ENCODE results near the gene C16orf90.

C16orf90 gene

GRCh38 chr16:3461151-3461550, 34.1 kb downstream of the C16orf90 start:
- DNase-seq = no peak

DNA sequence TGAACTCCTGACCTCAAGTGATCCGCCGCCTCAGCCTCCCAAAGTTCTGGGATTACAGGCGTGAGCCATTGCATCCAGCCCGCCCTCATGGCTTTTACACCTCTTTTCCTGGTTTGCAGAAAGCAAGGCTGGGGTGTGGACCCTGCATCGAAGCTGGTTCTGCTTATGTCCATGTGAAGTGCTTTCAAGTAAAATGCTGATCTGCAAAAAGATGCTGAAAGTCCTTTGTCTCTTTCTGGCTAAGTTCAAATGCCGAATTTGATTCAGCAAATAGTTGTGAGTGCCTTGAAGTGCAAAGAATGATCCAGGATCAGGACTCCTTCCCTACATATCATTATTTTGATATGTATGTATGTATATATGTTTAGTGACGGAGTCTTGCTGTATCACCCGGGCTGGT, 34.7 kb downstream of the C16orf90 start:
- no peak for DNase-seq

DNA sequence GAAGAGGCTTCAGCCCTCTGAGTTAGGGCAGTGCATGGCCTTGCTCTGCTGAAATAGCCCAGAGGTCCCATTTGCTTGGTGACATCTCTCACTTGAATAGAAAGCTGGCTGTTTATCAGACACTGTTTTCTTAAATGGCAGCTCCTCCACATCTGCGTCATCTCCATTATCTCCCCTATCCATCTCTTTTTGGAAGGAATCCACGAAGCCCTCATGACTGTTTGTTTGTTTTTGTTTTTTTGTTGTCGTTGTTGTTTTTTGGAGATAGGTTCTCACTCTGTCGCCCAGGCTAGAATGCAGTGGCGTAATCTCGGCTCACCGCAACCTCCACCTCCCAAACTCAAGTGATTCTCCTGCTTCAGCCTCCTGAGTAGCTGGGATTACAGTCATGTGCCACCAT, 35.2 kb downstream of the C16orf90 start:
- DNase-seq = no peak

- no peak for DNase-seq
These were observed 35.7 kb downstream of the C16orf90 start for GRCh38 chr16:3459401-3460090.

- no peak for DNase-seq
These were observed 36.4 kb downstream of the C16orf90 start for GRCh38 chr16:3458852-3459361.

DNA sequence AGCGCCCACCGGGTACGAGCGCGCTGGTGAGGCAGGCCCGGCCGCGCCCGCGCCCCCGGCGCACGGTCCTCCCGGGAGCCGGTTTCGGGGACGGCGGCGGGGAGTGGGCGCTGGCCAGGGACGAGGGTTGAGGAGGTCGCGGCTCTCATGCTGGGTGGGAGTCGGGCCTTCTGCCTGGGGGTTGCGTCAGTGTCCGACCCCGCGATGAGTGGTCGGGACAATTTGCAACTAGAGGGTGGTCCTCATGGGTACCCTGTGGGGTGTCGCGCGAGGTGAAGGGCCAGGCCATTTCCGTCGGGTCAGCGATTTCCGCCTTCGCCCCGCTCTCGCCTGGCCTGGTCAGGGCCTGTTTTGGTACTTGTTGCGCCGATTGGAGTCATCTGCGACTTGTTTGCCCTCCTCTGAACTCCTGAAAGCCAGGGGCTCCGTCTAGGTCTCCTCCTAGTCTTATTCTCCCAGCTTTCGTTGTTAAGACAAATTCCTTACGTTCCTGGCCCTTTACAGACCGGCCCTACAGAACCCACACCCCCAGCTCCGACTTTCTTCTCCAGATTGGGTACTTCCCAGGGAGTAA, 36.9 kb downstream of the C16orf90 start:
- DNase-seq = no peak

DNA sequence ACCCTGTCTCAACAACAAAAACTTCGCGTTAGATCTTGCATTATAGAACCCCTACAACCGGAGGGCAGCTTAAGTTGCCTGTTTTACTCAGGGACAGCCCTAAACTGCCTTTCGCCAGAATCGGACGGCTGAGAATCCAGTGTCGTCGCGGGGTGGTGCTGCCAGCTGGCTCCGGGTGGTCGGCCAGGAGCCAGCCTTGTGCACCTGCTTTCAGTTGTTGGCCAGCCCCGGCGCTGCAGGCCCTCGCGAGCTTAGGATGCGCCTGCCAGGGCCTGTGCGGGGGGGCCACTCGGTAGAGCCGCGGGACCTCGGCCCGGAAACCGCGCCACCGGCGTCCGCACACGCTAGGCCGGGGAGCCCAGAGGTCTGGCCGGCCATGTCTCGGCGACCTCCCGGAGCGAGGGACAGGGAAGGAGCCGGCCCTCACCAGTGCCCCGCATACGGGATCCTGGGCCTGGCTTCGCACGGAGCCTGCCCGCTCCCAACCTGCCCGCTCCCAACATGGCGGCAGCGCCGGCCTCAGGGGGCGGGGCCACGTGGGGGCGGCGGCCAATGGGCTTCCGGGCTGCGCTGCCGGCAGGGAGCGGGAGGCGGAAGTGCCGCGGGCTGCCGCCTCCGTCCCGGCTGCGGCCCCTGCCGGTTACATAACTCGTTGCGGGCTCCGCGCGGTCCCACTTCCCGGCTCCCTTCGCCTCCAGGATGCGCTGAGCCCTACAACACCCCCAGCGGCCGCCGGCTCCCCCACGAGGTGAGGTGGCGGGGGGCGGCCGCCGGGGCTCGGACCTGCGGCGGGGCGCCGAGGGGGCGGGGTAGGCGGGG, 37.6 kb downstream of the C16orf90 start:
- peak; percentile 55 for DNase-seq

DNA sequence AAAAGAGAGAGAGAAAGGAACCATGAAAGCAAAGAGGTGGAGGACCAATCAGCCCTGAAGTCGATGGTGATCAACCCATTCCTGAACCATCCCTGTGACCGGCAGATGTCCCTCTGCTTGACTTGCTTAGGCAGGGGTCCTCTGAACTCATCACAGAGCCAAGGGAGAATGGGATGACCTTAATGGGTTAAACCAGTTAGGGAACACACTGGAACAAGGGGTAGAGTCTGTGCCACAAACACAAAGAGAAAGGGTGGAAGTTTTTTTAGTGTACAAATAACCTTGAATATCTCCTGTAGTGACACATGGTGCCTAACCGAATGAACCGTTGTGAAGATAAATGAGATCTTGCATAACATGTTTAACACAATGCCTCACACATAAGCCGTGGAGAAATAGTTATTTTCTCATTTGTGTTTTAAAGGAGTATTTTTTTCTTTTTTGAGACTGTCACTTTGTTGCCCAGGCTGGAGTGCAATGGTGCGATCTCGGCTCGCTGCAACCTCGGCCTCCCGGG, 40.6 kb downstream of the C16orf90 start:
- DNase-seq = no peak

DNA sequence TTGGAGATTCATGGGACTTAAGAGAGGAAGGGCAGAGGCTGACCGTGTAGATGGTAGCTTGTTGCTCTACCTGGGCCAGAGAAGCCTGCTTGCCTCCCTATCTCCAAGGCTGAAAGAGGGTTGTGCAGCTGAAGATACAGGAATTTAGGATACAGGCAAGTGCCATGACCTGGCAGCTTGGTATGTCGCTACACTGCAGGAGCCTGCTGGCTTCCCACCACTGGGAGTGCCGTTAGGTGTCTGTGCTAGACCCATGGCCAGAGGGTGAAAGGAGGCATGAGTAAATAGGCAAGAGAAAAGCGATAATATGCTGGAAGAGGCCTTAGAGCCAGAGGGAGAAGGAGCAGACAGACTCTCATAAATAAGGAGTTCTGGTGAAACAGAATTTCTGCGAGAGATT, 41.2 kb downstream of the C16orf90 start:
- no peak for DNase-seq

DNA sequence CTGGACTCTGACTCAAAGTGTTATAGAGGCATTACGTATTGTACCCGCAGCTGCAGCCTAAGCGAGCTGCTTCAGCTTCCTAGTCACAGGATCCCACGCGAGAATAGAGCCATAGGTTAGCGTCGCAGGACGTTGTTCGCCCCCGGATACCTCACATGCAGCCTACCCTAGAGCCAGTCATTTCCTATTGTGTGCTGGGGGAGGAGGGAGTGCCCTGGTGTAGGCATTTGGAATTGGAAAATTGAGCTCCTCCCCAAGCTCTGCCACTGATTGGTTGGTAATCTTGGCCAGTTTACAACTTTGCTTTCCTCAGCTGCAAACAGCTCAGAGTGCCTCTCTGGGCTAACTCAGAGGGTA, 51.3 kb downstream of the C16orf90 start:
- no peak for DNase-seq

All from NCI-H510A (cell line).